Stimulated activated CD4-positive, alpha-beta T cell treated with anti-CD3 and anti-CD28 coated beads, Interleukin-12 subunit alpha, Interleukin-12 subunit beta, amount 100 ng/mL, for 24 hours (primary cell): ENCODE data around the gene TMEM151B.
A peak's percentile ranks its signal among the peaks of the same experiment; 100 is the strongest.

Experiments
- DNase-seq, 2 experiments: peaks; one replicate each; pipeline ENCODE4 v3.0.0-alpha.2; 2020; ENCODE audit warnings: low read depth in 2 of 2

The TMEM151B gene

GRCh38 chr6:44278774-44279697 is 8.8 kb downstream of the TMEM151B start:
- DNase-seq, result no peak

DNA sequence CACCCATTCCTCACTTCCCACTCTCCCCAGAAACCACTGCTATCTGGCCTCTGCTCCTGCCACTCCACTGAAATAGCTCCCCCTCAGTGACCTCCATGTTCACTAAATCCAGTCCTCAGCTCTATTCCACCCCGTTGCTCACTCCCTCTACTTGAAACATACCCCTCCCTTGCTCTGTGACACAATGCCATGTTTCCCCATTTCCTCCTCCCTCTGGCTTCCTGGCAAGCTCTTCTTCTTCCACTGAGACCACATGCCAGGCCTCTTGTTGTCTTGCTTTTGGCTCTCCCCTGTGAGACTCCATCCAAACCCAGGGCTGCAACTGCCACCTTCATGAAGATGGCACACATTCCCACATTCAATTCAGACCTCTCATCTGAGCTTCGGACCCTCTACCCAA is 13.9 kb downstream of the TMEM151B start:
- no peak for DNase-seq

DNA sequence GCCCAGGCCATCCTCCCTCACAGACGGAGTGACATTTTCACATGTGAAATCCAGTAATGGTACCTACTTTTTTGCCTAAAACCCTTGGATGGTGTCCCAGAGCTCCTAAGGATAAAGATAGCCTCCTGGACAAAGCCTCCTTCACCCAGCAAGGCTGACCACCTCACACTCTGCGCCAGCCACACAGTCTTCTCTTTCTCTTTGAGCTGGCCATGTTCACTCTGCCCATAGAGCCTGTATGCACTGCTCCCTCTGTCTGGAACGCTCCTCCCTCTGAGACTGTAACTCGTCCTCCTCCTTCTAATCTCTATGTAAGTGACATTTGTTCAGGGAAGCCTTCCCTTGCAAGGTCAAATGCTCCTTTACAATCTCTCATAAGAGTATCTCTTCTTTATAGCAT is 14.6 kb downstream of the TMEM151B start:
- no peak for DNase-seq

DNA sequence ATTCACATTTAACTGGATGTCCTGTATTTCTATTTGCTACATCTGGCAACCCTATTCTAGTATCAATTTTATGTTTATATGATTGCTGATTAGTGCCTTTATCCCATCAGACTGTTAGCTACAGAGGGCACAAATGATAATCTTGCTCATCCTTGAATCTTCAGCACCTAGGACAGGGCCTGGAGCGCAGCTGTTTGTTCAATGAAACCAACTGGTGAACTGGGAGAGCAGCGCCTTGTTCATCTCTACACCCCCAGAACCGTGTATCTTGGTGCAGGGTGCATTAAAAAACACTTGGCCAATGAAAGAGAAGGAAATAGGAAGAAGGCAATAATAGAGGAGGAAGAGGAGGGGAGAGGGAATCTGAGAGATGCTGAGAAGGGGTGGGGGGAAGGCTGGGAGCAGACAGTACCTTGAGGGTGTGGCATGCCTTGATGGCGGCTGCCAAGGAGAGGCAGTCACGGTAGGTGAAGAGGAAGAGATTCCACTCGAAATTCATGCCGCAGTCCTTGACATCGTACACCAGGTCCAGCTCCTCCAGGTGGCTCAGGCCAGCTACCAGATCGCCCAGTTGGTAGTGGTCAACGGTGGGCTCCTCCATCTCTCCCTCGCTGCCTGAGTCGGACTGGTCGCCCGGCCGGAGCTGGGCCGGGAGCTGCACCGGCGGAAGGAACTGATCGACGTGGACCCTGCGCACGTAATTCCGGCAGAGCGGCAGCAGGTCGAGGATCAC is 15.5 kb downstream of the TMEM151B start:
- DNase-seq, result no peak

DNA sequence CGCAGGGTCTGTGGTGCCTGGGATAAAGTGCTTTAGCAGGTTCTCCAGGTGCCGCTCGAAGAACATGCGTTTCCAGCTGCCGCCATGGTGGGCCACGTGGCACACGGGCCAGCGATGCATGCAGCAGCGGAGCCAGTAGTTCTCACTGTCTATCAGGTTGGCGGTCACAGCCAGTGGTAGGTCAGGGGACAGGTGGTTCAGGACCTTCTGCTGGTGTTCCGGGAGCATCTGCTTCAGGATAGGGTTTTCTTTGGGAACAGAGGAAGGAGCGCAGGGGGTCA is 16.0 kb downstream of the TMEM151B start:
- no peak for DNase-seq

DNA sequence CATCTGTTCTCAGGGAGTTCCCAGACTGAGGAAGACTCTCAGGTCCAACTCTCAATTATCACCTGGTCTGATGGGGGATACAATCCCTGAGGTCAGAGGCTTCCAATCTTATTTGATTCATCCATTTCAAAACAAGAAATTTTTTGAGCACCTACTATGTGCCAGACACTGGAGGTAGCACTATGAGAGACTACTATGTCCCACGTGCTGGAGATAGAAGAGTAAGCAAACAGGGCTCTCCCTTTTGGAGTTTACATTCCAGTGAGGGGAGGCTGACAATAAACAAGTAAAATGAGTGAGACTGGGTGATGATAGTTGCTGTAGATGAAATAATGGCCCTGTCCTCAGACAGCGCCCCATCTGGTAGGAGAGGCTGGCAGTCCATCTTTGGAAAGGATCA is 16.5 kb downstream of the TMEM151B start:
- DNase-seq, result no peak

- DNase-seq, result no peak
Observed at GRCh38 chr6:44289726-44290260, 19.5 kb downstream of the TMEM151B start.

DNA sequence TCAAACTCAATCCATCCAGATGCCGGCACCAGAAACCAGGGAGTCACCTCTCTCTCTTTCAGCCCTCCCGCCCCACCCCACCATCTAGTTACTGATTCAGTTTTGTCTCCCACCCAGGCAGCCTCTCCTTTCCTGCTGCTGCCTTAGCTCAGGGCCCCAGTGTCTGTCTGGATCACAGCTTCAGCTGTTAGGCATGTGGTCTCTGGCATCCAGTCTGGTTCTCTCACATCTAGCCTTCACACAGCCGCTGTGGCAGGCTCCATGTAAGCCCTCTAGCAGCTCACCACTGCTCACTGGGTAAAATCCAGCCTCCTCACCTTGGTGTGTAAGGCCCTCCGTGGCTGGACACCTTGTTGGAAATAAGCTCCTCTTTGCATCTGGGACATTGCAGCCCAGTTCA is 21.6 kb downstream of the TMEM151B start:
- DNase-seq, result no peak

DNA sequence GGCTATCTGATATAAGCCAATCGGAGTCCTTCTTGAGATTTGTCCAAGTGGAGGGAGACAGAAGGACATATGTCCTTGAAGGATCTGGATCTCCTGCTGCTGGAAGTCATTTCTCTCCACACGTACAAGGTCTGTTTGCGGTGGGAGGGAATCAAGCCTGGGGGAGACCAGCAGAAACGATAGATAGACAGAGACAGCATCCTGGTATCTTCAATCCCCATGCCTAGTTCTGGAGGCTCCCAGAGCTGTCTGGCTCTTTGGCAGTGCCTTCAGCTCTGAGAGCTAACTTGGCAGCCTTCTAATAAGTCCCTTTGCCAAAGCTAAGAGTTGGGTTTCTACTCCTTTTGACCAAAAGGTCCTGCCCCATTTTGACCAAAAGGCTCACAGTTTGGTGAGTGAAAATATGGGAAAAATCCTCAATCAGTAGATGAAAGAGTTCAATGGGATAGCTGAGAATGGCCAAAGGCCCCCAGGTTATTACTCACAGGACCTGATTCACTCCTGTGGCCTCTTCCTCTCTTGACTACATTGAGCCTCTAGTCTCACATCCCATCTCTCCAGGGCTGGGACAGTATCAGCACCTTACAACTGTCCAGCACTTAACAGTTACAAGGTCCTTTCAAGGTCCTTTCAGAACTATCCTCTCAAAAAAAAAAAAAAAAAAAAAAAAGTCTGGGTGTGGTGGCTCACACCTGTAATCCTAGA is 22.6 kb downstream of the TMEM151B start:
- DNase-seq, result no peak

DNA sequence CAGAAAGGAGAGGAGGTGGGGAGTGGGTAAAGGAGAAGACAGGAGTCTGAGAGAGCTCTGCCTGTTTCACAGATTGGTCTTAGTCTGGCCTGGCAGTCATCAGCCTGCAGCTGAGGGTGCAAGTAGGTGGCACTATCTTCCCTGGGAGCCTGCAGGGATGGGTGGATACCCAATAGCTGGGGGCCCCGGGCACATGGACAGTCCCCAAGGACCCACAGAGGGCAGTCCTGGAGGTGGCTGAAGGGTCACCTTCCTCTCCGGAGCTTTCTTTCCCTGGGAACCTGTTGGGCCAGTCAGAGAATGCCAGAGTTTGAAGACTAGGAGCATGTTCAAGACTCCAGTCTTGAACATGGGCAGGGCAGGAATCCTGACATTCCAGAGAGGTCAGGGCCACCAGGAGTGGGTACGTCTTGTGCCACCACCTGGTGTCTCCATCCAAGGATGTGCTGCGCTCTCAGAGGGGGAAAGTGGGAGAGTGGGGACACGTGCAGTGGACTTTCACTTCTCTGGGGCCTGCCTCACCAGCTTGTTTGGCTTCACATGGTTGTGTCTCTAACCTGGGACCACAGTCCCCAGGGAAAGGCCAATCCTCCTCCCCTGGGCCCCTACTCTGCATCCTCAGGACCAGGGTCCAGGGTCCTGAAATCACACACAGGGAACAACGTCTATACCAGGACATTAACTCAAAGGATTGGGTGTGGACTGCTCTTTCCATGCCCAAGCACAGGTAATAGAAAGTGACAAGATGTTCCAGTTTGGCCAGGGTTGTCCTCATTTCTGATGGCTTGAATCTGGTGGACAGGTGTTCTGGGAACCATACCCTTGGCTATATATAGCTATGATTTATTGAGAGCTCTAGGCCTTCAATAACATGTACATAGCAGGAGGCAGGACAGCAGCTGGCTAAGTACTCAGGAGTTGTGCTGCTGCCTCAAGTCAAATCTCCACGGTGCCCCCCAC is 24.9 kb downstream of the TMEM151B start:
- no peak for DNase-seq

DNA sequence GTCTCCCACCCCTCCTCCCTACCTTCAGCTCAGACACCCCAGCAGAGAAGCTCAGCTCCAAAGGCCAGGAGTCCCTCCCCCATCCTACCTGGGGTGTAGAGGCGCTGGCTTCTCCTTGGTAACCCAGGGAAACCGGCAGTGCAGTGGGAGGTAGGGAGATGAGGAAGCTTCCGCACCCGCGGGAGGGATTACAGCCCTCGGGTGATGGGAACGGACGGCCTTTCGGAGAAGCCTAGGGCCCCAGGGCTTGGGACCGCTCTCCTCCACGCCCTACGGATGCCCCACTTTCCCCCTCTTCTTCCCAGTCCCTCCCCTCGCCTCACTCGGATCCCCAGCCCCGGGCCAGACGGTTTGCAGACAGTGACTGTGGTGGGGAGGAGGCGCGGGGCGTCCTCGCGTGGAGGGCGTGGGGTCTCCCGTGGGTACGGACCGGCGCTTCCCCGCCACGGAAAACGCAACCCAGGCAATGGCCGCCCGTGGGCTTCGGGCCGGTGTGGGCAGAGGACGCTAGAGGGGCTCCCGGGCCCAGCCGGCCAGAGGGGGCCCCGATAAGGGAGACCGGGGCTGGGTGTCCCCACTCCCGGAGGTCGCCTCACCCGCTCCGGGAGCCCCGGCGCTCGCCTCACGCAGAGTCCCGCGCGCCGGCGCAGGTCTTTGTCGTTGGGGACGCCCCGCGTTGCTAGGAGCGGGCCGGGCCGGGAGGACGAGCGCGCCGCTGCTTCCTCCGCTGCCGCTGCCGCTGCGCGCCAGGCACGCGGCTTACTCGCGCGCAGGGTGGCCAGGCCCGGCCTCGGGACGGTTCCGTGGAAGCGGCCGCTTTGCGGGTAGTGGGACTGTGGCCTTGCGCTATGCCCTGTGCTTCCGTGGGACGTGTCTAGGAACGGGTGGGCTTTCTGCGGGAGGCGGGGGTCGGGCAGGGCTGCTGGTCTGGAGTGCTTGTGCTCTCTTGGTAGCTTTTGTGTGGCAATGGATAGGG is 27.1 kb downstream of the TMEM151B start:
- peak in 1 of 2 experiments; percentile 50 for DNase-seq

DNA sequence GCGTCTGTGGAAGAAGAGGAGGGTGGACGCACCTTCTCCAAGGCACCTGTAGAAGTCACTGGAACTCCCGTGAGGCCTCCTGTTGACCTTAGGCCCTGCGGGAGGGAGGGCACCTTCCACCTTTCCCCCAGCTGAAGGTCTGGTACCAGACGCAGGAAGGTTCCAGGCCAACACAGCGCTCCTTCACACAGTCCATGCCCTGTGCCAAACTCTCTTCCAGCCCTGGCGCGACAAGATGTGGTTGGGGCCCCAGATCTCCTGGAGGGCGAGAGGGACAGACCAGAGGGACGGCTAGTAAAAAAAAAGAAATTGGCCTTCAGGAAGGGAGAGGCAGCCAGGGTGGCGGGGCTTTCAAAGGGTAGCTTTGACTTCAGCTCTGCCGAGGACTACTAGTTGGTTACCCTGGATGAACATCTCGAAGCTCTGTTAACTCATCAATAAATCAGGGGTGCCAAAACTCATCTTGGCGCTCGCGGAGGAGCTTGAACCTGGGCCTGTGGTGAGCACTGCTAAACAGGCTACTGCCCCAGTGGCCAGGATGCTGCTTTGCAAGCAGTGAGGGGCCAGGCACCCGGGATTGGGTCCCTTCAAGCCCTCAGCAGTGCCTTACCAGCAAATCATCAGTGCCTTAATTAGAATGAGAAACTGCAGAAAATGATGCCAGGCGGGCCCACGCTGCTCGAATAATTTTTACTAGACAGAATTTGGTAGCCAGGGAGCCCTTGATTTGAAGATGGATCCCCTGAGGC is 28.0 kb downstream of the TMEM151B start:
- no peak for DNase-seq

GRCh38 chr6:44298864-44299263 is 28.6 kb downstream of the TMEM151B start:
- no peak for DNase-seq

- DNase-seq, result no peak
Observed at GRCh38 chr6:44300292-44300823, 30.1 kb downstream of the TMEM151B start.

DNA sequence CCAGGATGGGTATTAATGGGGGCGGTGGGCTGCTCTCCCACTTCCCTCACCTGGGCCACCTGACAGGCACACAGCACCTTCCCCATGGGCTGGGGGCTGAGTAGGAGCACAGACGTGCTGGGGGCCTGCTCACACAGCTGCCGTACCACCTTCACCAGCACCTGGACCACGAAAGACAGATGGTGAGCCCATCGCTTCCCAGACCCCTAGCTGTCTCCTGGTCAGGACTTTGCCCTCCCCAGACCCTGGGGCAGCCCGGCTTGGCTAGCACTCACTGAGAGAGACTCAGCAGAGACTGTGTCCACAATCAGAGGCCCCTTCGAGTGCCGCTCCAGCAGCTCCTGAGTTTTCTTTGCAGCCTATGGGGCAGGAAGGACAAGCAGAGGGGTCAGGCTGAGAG is 30.9 kb downstream of the TMEM151B start:
- no peak for DNase-seq

DNA sequence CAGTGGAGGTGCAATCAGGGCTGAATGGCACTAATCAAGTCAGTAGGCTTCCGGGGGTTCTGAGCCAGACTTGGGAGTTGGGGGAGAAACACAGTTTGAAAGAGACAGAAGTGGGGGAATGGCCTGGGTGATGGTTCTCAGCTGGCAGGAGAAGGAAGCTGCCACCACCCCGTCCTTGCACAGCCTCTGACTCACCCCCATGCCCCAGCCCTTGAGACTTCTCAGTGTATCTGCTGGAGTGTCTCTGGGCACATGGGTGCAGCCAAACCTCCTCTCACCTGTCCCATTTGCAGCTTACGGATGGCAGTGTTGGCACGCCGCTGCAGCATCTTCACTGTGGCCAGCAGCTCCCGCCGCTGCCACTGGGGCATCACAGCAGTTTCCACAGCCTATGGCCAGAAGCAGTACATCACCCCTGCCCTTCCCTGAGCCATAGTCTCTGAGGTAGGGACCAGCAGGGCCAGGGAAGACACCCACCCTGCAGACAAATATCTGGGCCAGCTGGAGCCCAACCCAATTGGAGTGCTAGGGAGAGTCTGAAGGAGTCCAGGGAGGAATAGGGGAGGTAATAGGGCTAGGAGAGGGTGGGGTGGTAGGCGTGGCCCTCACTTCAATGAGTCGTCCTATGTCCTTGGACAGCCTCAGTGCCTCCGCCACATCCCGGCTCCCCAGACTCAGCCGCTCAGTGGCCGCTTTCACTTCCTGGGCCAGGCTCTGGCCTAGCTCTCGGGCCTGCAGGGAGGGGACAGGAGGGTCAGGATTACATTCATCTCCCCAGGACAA is 31.7 kb downstream of the TMEM151B start:
- no peak for DNase-seq

GRCh38 chr6:44302856-44303255 is 32.6 kb downstream of the TMEM151B start:
- no peak for DNase-seq

- no peak for DNase-seq
Observed at GRCh38 chr6:44303842-44304241, 33.6 kb downstream of the TMEM151B start.
